Measurements from ENCODE around the gene MASP2.

- TF ChIP-seq POLR2A (IDR thresholded peaks at IDR 0.05), result no peak
- TF ChIP-seq CTCF (IDR thresholded peaks at IDR 0.05 in 4 of 5, conservative IDR thresholded peaks at IDR 0.05 in 1 of 5), result no peak
These were observed 12.3 kb upstream of the MASP2 start for GRCh38 chr1:11059155-11059967.

Data from gastrocnemius medialis (tissue), 4 donors.